Measurements from ENCODE around the gene ZNF385A.
A peak's percentile ranks its signal among the peaks of the same experiment; 100 is the strongest.

DNA sequence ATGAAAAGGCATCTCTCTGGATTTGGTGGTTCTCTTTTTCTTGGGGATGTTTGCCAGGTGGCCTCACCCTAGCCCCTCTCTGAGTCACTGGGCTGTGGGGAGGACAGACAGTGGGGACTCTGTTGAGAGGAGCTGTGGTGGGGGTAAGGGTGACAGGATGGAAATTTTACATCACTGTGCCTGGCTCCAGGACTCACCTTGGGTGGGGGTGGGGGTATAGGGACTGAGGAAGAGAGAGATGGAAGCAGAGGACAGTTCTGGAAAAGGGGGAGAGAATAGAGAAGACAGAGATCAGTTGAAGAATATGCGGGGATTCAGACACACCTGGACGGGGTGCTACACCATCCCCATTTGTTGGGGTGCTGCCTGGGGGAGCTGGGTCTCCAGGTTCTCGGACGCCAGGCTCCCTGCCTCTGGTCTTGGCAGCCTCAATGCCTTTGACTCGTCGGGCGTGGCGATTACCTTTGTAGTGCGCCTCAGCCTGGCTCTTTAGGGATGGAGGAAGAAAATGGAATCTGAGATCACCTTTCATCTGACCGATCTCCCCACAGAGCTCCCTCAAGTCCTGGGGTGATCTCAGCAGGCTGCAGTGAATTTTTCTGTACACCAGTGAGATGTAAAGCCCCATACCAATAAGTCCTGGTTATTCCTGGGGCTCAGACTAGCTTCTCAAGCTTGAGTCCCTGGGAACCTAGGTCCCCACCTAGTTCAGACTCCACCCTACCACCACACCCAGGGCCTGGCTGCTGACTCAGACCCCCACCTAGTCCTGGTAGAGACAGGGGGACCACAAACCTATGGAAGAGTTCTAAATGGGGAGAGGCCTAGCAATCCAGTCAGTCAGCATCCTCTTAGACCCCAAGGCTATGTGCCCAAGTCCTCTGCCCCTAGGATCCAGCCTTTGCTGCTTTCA lies 10.6 kb downstream of the ZNF385A start:
- TF ChIP-seq NFIC (IDR thresholded peaks at IDR 0.05), result peak; percentile 73
- TF ChIP-seq, protein P1, sequence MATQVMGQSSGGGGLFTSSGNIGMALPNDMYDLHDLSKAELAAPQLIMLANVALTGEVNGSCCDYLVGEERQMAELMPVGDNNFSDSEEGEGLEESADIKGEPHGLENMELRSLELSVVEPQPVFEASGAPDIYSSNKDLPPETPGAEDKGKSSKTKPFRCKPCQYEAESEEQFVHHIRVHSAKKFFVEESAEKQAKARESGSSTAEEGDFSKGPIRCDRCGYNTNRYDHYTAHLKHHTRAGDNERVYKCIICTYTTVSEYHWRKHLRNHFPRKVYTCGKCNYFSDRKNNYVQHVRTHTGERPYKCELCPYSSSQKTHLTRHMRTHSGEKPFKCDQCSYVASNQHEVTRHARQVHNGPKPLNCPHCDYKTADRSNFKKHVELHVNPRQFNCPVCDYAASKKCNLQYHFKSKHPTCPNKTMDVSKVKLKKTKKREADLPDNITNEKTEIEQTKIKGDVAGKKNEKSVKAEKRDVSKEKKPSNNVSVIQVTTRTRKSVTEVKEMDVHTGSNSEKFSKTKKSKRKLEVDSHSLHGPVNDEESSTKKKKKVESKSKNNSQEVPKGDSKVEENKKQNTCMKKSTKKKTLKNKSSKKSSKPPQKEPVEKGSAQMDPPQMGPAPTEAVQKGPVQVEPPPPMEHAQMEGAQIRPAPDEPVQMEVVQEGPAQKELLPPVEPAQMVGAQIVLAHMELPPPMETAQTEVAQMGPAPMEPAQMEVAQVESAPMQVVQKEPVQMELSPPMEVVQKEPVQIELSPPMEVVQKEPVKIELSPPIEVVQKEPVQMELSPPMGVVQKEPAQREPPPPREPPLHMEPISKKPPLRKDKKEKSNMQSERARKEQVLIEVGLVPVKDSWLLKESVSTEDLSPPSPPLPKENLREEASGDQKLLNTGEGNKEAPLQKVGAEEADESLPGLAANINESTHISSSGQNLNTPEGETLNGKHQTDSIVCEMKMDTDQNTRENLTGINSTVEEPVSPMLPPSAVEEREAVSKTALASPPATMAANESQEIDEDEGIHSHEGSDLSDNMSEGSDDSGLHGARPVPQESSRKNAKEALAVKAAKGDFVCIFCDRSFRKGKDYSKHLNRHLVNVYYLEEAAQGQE (IDR thresholded peaks at IDR 0.05; ENCODE audit: low read depth), result no peak
- peak; percentile 59; the same call in 1 of the 2 replicates for TF ChIP-seq EP300 (IDR thresholded peaks at IDR 0.05; ENCODE audit: borderline replicate concordance)
- no peak for TF ChIP-seq CEBPB (IDR thresholded peaks at IDR 0.05)
- TF ChIP-seq YY1 (IDR thresholded peaks at IDR 0.05; ENCODE audit: low read depth), result no peak
- no peak for TF ChIP-seq RAD21 (IDR thresholded peaks at IDR 0.05; ENCODE audit: low read depth)
- TF ChIP-seq TAF1 (IDR thresholded peaks at IDR 0.05; ENCODE audit: low read depth), result no peak
- no peak for TF ChIP-seq EGR1 (IDR thresholded peaks at IDR 0.05)
- TF ChIP-seq FOXM1 (IDR thresholded peaks at IDR 0.05; ENCODE audit: borderline replicate concordance, low read depth), result peak; percentile 14; the same call in 1 of the 2 replicates
- peak; percentile 32; the same call in 1 of the 2 replicates for TF ChIP-seq TCF12 (IDR thresholded peaks at IDR 0.05; ENCODE audit: low read depth)
- TF ChIP-seq, protein P2, sequence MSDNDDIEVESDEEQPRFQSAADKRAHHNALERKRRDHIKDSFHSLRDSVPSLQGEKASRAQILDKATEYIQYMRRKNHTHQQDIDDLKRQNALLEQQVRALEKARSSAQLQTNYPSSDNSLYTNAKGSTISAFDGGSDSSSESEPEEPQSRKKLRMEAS (IDR thresholded peaks at IDR 0.05), result no peak
- TF ChIP-seq USF1 (IDR thresholded peaks at IDR 0.05), result no peak

Measured in Ishikawa (cell line).